Measurements from ENCODE around the gene CCL11.

The CCL11 gene

DNA sequence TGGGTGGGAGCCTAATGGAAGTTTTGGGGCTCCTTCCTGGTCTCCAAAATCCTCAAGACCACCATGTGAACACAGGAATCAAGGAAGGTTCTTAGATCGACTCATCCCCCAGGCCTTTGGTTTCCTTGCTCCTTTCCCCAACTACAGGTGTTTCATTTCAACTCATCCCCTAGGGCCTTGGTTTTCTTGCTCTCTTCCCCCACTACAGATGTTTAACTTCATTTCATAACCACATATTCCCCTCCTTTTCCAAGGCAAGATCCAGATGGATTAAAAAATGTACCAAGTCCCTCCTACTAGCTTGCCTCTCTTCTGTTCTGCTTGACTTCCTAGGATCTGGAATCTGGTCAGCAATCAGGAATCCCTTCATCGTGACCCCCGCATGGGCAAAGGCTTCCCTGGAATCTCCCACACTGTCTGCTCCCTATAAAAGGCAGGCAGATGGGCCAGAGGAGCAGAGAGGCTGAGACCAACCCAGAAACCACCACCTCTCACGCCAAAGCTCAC, at the start of gene CCL11:
TSS of gene CCL11 (plus strand) at position 457 of the 507 bp plus-strand sequence. CDS start 67 bp downstream, outside the sequence.
- no peak for DNase-seq

DNA sequence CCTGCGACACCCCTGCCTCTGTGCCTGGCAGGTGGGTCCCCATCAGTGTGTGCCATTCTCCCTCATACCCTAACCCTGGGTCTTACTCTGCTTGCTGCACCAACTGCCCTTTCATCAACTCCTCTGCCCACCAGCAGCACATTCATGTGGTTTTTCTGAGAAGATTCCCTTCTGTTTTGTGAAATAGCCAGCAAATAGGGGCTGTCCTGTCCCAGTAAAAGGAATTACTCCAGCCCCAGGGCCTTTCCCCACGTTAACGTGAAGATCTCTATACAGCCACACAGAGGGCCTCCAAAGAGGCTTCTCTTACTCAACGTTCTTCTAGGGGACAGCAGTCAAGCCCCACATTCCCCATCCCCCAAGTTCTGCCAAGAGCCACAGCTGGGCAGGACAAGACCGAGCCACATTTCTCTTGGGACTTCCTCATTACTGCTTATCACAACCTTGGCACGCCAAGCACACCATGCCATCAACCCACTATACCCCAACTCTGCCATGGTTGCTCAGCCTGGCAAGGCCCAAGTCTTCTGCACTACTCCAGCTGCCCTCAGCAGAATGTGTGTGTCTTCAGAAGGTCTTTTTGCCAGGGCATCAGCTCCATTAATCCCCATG, 49.2 kb upstream of the CCL11 start:
- DNase-seq = no peak

DNA sequence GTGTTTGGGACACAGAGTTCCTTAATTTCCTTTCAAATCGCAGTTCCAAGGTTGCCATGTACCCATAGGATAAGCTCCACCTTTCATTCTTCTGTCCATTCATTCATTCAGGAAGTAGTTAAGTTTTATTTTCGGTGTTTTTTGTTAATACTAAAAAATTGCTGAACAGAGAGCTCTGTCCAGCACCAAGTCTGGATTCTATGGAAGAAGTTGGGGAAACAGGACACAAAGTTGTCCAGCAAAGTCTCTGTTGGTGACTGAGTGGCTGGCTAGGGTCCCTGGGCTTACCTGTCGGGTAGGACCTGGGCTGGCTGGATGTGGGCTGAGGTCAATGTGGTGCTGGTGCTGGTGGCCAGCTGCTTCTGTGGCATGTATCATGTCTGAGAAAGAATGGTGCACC, 48.1 kb upstream of the CCL11 start:
- DNase-seq = no peak

DNA sequence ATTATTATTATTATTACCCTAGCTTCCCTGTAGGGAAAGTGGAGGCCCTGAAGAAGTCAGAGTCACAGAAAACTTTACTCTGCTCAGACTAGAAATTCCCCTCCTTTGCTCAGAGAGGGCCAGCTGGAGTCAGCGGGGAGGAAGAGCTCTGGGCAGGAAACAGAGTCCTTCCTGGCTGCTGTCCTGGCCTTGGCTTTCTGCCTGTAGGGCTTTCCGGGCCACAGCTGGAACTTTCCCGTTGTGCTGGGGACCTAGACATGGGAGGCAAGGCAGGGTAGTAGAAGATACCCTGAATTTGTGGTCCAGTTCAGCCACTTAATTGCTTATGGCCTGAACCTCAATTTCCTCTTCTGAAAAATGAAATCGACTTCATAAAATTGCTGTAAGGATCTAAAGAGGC, 44.5 kb upstream of the CCL11 start:
- no peak for DNase-seq

DNA sequence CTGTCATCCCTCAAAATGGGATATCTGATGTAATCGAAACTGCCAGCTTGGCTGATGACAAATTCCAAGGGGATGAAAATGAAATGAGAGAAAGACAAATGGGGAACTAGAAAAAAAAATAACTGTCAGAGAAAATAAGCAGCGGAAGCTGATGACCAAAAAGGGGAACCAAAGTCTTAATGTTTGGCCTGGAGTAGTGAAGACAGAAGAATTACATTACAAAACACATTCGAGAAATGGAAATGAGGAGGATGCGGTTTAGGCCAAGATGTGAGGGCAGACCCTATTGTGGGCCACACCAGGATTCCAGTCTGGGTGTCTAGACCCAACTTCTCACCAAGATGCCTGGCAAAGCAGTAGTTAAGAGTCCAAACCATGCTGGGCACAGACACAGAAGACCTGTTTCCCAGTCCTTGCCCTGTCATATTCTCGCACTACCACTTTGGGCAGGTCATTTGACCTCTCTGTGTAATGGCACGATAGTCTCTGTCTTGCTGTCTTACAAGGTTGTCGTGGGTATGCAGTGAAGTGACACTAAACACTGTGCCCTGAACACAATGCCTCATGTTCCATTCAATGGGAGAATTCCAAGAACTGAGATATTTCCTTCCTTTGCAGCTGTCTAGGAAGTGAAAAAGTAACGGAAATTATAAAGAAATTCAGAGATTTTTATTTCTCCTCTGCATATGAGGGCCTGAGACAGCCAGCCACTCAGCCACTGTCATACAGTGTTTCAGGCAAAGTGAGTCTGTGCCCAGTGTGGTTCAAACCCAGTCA, 42.8 kb upstream of the CCL11 start:
- no peak for DNase-seq

DNA sequence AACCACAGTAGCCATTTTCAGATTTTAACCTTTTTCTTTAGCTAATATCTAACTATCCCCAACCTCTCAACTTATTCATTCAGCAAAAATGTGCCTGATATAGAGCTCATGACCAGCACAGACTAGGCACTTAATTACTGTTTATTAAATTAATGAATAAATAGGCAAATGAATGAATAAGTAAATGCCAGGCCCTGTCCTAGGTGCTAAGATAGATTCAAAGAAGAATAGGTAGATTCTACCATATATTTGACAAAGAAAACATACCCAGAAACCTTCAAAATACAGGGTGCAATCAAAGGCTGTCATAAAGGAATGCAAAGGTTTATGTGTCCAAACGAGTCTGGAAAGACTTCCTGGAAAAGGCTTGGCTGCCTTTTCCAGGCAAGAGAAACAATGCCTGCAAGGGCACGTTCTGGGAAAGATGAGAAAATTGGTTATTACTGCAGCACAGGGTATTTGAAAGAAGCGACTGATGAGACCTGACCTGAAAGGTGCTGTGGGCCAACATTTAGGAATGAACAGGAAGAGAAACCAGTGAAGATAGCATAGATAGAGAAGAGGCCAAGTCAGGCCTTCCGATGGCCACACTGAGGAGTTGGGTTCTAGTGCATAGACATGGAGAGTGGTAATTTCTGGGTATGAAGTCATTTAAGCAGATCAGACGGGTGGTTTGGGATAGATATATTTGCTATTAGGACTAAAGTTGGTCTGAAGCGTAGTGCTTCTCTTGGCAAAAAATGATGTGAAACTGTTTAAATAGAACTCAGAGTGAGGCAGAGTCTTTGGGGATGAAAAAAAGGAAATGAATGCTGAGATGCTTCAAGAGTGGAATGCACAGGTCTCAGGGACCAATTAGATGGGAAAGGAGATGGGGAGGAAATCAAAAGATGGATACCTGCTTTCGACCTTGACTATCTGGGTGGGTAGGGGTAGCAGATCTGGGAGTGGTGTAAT, 41.9 kb upstream of the CCL11 start:
- no peak for DNase-seq

DNA sequence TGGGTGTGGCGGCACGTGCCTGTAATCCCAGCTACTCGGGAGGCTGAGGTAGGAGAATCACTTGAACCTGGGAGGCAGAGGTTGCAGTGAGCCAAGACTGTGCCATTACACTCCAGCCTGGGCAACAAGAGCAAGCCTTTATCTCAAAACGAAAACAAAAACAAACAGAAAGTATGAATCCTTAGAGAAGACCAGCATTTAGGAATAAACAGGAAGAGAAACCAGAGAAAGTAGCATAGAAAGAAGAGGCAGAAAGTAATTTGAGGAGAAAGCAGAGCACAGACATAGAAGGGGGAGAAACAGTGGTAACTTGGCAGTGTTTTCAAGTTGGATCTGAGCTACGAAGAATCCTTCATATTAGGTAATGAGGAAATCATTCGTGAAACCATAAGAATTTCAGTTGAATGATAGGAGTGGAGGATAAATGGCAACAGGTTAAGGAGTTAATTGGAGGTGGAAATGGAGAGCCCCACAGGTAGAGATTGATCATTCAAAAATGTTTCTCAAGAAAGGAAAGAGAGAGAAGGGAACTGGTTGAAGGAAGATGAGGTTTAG, 40.1 kb upstream of the CCL11 start:
- DNase-seq = no peak

DNA sequence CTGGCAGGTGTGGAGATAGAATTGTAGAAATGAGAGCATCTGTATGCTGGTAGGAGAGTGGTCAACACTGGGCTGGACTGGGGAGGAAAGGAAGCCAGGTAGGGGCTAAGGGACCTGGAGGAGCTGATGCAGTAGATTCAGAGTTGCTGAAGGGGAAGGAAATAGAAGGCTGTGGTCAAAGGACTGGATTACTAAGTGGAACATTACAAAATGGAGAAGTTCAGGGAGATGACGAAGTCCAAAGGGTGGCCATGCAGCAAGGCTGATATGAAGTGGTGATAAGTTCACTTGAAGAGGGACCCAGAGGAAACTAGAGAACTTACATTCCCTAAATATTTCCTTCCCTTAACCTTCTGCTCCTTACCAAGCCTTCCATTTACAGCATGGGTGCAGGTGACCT, 39.1 kb upstream of the CCL11 start:
- DNase-seq = no peak

DNA sequence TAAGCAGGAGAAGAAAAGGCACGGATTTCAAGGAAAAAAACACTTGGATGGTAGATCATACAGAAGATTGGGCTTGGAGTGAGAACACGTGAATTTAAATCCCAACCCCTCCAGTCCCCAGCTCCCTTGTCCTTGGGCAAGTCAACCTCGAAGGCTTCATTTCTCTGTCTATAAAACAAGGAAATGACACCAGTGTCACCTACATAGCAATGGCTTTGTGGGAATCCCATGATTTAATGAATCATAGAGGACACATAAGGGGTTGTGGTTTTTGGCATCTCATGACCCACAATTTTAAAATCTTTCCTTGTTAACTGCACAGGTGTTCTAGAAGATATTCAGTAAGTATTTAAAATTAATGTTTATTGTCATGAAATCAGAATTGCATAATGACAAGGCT, 38.7 kb upstream of the CCL11 start:
- no peak for DNase-seq

DNA sequence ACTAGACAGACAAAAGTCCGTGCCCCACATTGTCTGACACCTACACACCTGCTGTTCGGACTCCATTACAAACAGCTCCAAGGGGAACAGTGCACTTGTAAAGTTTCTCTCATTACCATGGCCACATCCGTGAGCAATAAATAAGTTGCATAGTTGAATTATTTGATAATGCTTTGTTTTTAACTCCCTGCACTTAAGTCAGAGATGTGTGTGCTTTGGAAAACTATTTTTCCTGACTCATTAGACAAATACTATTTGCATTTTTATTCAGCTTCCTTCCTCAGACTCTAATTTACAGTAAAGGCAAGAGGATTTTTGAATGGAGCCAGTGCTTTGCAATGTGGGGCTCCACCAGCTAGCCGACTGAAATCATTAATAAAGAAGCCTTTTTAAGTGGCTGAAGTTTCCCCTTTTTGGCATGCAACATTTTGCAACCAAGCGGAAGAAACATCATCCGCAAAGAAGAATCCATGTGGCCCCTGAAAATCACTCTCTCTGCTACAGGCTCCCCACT, 37.0 kb upstream of the CCL11 start:
- no peak for DNase-seq

DNA sequence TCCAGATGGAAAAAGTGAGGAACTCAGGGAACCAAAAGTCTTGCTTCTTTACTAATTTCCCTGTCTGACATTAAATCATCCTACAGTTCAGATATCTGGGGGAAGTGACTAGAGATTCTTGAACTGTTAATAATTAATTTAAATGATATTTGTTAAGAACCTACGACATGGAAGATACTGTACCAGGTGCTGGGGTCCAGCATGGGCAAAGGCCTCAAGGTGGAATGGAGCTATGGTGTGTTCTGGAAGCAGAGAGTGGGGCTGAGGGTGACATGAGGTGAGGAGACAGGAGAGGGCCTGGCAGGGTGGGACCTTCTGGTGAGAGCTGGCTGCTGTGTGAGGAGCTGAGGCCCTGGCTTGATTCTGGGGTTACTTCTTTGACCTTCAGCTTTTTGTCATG, 36.5 kb upstream of the CCL11 start:
- no peak for DNase-seq

DNA sequence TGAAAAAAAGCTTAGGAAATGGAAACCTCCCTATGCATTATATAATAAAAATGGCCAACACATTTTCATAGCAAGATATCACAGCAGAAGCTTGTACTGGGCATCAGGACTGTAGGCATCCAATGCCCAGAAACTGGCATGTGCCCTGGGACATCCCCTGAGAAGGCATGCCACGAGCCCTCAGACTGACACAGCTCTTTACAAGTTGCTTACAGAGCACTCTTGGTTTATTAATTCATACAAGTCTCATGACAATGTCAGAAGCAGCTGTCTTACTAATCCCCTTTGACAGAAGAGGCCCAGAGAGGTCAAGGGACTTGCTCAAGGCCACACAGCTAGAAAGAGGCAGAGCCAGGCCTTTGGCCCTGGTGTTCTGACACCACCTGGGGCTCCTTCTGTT, 36.1 kb upstream of the CCL11 start:
- no peak for DNase-seq

DNA sequence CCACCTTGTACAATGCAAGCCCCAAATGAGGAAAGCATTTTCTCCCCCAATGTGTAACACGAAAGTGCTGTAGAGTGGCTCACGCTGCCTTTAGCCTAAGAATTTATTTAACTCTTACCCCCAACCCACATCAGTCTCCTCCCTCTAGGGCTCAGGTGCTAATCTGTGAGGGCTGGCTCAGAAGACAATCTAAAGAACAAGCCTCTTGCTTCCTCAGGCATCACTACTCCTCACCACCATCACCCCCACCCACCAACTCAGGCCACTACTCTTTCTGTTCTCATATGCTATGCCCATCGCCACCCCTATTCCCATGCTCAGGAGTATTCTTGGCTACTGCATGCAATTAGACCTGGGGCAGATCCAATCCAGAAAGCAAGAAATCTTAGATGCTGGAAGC, 34.4 kb upstream of the CCL11 start:
- DNase-seq = no peak

DNA sequence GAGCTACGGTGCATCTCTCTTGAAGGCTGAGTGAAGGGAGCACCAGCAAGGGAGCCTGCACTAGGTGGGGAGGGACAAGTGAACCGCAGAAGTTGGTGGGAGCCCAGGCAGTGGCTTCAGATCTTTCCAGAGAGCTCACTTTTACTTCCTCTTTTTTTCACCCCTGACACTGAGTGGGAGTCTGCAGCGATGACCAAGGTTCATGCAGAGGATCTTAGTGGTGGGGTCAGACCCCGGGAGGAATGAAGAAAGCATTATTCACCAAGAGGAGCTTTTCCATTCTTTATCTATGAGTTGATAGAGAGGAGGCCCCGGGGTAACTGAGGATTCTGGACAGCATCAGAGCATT, 33.5 kb upstream of the CCL11 start:
- DNase-seq = no peak

DNA sequence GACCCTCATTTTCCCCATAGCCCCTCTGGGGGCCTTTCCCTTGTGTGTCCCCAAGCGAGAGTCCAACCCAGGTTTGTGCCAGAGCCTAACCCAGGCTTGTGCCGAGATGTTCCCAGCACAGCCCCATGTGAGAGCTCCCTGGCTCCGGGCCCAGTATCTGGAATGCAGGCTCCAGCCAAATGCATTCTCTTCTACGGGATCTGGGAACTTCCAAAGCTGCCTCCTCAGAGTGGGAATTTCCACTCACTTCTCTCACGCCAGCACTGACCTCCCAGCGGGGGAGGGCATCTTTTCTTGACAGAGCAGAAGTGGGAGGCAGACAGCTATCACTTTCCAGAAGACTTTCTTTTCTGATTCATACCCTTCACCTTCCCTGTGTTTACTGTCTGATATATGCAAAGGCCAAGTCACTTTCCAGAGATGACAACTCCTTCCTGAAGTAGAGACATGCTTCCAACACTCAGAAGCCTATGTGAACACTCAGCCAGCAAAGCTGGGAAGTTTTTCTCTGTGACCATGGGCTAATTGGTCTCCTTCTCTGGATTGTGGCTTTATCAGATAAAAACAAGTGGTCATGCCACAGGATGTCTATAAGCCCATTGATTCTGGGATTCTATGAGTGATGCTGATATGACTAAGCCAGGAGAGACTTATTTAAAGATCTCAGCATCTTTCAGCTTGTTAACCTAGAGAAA, 33.0 kb upstream of the CCL11 start:
- DNase-seq = no peak

DNA sequence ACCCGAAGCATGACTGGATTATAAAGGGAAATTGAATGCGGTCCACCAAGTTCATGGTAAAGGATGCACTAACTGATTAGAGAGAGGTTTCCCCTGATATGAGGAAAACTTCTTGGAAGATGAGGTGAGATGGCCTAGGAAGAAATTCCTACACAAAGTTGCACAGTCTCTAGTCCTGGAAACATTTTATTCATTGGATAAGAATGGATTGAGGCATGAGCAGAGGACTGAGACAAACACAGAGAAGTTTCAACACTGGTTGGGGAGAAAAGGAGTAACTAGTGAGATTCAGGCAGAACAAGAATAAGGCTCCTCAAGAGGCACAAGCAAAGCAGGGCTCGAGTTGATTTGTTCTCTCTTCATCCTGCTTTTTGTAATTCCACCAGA, 32.4 kb upstream of the CCL11 start:
- no peak for DNase-seq

DNA sequence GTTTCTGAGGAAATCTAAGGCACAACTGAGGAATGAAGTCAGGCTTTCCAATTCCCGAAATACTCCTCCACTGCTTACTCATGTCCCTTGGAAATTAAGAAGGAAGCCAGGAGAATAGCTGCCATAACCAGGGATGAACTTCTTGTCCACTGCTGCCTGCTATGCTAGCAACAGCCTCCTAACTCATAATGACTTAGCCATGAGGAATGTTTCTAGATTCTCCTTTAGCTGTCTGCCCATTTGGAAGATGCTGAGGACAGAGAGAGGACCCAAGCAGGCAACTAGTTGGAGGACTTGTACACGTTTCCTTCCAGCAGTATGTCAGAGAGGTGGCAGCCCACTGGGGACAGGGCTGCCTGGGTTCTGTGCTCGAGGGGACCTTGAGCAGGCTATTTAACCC, 31.4 kb upstream of the CCL11 start:
- no peak for DNase-seq

DNA sequence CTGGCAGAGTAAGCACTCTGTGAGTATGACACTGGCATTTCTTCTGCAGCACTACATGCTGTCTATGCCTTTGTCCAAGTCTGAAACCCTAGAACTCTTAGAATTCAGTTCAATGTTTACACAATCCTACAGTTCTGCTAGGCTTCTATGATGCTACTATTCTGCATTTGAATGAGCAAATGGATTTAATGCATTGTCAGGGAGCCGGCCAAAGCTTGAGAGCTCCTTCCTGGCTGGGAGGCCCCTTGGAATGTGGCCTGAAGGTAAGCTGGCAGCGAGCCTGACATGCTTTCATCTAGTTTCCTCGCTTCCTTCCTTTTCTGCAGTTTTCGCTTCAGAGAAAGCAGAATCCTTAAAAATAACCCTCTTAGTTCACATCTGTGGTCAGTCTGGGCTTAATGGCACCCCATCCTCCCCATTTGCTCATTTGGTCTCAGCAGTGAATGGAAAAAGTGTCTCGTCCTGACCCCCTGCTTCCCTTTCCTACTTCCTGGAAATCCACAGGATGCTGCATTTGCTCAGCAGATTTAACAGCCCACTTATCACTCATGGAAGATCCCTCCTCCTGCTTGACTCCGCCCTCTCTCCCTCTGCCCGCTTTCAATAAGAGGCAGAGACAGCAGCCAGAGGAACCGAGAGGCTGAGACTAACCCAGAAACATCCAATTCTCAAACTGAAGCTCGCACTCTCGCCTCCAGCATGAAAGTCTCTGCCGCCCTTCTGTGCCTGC, 30.7 kb upstream of the CCL11 start, which contains the start of gene CCL2:
TSS of gene CCL2 (plus strand) at position 635 of the 730 bp plus-strand sequence. CDS start at position 700, 65 bp downstream.
- no peak for DNase-seq

DNA sequence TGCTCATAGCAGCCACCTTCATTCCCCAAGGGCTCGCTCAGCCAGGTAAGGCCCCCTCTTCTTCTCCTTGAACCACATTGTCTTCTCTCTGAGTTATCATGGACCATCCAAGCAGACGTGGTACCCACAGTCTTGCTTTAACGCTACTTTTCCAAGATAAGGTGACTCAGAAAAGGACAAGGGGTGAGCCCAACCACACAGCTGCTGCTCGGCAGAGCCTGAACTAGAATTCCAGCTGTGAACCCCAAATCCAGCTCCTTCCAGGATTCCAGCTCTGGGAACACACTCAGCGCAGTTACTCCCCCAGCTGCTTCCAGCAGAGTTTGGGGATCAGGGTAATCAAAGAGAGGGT, 30.2 kb upstream of the CCL11 start:
- DNase-seq = no peak

DNA sequence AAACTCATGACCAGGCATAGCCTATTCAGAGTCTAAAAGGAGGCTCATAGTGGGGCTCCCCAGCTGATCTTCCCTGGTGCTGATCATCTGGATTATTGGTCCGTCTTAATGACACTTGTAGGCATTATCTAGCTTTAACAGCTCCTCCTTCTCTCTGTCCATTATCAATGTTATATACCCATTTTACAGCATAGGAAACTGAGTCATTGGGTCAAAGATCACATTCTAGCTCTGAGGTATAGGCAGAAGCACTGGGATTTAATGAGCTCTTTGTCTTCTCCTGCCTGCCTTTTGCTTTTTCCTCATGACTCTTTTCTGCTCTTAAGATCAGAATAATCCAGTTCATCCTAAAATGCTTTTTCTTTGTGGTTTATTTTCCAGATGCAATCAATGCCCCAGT, 29.7 kb upstream of the CCL11 start:
- no peak for DNase-seq

DNA sequence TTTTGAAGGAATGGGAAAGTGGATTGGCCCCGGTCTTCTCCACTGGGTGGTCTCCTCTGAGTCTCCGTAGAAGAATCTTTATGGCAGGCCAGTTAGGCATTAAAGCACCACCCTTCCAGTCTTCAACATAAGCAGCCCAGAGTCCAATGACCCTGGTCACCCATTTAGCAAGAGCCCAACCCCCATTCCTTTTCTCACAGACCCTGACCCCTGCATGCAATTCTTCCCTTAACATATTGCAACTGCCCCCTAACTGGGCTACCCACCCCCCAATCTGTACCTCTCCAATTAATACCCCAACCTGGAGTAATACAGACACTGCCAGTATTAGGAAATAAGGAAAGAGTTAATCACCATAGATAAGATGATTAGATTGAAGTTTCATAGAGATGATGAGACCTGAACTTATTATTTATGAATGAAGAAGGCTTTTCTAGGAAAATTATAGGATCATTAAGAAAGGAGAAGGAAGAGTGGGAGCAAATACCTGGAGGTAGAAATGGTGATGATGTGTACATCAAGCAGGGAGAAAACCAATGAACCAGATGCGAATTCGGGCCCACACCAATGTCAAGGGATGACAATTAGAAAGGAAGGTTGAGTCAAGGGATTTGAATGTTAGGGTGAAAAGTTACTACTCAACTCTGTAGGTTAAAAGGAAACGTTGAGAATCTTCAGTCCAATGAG, 28.1 kb upstream of the CCL11 start:
- DNase-seq = no peak
